Endothelial cell of umbilical vein (primary cell): ENCODE results near the gene ELOVL5.

Source experiments
- EZH2 ChIP-seq: IDR thresholded peaks from 2 replicates; pipeline ENCODE4 v1.6.1; 2012; ENCODE audit warnings: borderline replicate concordance, low read depth, mild to moderate bottlenecking, moderate library complexity, low read length, inconsistent platforms; ENCODE audit not compliant: severe bottlenecking
- GATA2 ChIP-seq: IDR thresholded peaks from 2 replicates; pipeline ENCODE4 v1.7.0; 2011; ENCODE audit warnings: low read depth, mild to moderate bottlenecking, moderate library complexity, mixed read lengths, low read length; ENCODE audit not compliant: insufficient read length, insufficient read depth
- JUN ChIP-seq: IDR thresholded peaks from 2 replicates; pipeline ENCODE4 v1.6.1; 2011; ENCODE audit warnings: borderline replicate concordance, low read depth; ENCODE audit not compliant: insufficient read length, insufficient read depth
- MYC ChIP-seq: IDR thresholded peaks from one replicate; pipeline ENCODE4 v1.6.1; 2011; ENCODE audit warnings: mild to moderate bottlenecking, low read depth, low read length
- POLR2A ChIP-seq: IDR thresholded peaks from 2 replicates; pipeline ENCODE4 v1.6.1; 2012; ENCODE audit warnings: low read depth, mild to moderate bottlenecking, control low read depth, low read length
- POLR2AphosphoS5 ChIP-seq: IDR thresholded peaks from 2 replicates; pipeline ENCODE4 v1.6.1; 2012; ENCODE audit warnings: low read depth, mild to moderate bottlenecking, control low read depth, low read length, moderate library complexity; ENCODE audit not compliant: insufficient read depth
- TF ChIP-seq, protein P1 (sequence below), 2 donors: IDR thresholded peaks; 1 replicate in 1 of 2; 2 replicates in 1 of 2; pipeline ENCODE4 v1.5.1; 2011; ENCODE audit warnings: low read length in 2 of 2, mild to moderate bottlenecking in 2 of 2, moderate library complexity in 2 of 2, control low read depth in 1 of 2, inconsistent platforms in 1 of 2, low read depth in 1 of 2; ENCODE audit not compliant: insufficient read depth in 1 of 2; ENCODE audit errors: extremely low read depth in 1 of 2

DNA sequence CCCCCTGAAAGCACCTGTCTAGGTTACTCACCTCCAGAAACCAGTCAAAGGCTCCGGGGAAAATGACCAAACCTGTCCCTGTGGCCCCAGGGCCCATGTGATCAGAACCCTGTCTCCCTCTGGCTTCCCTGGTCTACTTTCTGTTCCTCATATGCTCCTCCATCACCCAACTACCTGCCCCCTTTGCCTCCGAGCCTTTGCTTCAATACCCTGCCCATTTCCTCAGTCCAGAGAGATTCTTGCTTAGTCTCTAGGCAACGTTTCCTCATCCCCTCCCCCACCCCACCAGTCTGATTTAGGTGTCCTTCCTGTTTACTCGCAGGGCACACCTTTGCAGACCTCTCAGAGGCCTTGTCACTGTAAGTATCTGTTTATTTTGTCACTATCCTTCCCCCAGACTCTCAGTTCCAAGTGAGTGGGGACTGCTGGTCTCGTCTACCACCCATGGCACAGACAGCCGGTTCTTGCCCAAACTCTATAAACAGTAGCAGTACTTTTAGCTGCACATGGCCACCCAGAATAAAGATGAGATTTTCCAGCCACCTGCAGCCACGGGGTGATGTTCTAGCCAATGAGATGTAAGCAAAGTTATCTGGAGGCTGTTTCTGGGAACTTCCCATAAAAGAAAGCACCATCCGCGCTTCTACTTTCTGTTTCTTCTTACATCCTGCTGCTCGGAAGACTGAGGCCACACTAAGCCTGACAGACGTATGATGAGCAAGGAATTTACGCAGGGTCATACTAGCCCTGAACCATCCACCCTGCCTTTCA lies 13.3 kb downstream of the ELOVL5 start:
- TF ChIP-seq, protein P1, sequence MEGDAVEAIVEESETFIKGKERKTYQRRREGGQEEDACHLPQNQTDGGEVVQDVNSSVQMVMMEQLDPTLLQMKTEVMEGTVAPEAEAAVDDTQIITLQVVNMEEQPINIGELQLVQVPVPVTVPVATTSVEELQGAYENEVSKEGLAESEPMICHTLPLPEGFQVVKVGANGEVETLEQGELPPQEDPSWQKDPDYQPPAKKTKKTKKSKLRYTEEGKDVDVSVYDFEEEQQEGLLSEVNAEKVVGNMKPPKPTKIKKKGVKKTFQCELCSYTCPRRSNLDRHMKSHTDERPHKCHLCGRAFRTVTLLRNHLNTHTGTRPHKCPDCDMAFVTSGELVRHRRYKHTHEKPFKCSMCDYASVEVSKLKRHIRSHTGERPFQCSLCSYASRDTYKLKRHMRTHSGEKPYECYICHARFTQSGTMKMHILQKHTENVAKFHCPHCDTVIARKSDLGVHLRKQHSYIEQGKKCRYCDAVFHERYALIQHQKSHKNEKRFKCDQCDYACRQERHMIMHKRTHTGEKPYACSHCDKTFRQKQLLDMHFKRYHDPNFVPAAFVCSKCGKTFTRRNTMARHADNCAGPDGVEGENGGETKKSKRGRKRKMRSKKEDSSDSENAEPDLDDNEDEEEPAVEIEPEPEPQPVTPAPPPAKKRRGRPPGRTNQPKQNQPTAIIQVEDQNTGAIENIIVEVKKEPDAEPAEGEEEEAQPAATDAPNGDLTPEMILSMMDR (IDR thresholded peaks at IDR 0.05; ENCODE audit: extremely low read depth in 1 of 2, insufficient read depth in 1 of 2, low read depth in 1 of 2, low read length in 2 of 2) = no peak
- no peak for TF ChIP-seq GATA2
- TF ChIP-seq MYC = no peak
- no peak for TF ChIP-seq POLR2A
- TF ChIP-seq EZH2 = no peak
- TF ChIP-seq POLR2AphosphoS5 = no peak
- TF ChIP-seq JUN = no peak
